Right lung (tissue), 5 donors: ENCODE results near the gene NAPA. TPM values are rescaled to one million over a fixed set of nuclear protein-coding genes. Genes with fewer than 3 reads are reported as not detected.

Experiments used
- DNase-seq, 2 donors: peaks; one replicate each; pipeline ENCODE4 v3.0.0-alpha.2; 2013
- polyA plus RNA-seq, 5 donors: library from polyadenylated mRNA; unstranded; fragments of 120-200 nt; gene quantifications; one replicate each; pipeline versions ENCODE4 v1.2.1 to v1.2.3, GENCODE V29; 2013; ENCODE audit warnings: inconsistent platforms in 1 of 5, low replicate concordance in 1 of 5; ENCODE audit not compliant: insufficient read length in 5 of 5, insufficient read depth in 1 of 5

The NAPA gene
- polyA plus RNA-seq, 5 donors, result 107 to 155 (median 119) TPM

DNA sequence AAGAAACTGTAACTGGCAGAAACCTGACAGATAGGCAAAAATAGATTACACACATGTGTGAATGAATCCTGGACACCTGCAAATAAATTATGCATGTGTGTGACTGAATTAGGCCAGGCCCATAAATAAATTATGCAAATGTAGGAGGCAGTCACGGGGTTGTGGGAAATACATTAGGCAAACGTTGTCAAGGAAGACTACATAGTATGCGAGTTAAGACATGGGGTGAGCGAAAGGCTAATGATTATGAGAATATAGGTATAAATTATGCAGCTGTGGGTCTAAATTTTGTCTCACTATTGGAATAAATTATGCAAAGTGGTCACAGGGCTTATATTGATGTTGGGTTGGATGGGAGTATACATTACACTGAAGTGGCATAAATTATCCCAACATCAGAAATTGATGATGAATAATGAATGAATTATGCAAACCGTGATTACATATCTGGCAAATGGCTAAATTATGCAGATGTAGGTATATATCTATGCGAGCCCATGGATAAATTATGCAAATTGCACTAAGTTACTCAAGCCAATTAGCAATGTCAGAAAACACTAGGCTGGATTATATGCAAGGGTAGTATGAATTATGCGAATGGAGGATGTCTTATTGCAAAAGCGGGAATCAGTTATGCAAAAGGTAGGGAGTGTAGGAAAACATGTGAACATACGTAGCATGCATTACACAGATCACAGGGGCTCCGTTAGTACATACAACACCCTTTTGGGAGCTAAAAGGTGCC is 50.0 kb downstream of the NAPA start:
- DNase-seq, result no peak

GRCh38 chr19:47461876-47462275 is 53.0 kb downstream of the NAPA start:
- DNase-seq, result no peak

DNA sequence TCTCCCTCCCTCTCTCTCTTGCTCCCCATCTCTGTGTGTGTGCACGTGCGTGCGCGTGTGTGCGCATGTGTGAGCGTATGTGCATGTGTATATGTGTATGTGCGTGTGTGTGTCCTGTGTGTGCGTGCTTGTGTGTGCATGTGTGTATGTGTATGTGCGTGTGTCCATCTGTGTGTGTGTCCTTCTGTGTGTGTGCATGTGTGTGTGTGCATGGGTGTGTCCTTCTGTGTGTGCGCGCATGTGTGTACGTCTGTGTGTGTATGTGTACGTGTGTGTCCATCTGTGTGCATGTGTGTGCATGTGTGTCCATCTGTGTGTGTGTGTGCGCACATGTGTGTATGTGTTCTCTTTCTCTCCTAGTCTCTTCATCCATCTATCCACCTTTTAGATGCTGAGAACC is 55.4 kb downstream of the NAPA start:
- no peak for DNase-seq

GRCh38 chr19:47458672-47459071 is 56.2 kb downstream of the NAPA start:
- no peak for DNase-seq

DNA sequence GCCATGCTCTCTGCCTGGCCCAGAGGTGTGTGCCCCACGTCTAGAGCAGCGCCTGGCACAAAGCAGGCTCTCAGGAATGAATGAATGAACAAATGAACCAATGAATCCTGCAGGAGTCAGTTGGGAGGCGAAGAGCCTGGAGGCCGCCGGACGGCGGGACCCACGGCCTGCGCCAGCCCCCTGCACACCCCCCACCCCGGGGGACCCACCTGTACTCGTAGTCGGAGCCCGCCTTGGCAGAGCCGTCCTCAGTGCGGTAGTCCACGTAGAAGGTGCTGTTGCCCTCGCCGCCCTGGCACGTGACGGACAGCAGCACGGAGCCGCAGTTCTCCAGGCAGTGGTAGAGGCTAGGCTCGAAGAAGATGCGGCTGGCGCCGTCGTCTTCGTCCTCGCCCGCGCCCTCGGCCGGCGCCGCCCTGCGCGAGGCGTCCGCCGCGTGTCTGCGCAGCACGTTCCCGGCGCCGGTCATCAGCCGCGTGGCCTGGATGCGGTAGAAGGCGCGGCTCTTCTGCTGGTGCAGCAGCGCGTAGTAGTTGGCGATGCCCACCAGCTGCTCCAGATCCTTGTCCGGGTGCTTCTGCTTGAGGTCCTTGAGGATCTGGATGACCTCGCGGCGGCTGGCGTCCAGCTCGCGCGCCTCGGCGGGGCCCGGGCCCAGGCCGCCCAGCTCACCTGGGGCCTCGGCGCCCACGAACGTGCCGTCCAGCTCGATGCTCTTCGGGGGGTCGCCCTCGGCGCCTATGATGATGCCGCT is 58.0 kb downstream of the NAPA start:
- DNase-seq, result no peak

GRCh38 chr19:47450478-47450877 is 64.4 kb downstream of the NAPA start:
- no peak for DNase-seq

DNA sequence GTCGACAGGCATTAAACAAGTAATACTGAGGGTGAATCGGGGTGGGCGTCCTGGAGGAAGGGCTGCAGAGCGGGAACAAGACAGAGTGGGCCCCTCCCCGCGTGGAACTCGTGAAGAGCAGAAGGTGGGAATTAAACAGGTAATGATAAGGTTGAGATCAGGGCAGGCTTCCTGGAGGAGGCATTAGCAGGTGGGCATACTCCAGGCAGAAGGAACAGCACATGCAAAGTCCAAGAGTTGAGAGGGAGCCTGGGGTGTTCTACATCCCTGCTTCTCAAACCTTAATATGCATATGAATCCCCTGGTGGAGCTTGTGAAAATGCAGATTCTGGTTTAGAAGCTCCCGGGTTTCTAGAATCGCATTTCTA is 66.5 kb downstream of the NAPA start:
- DNase-seq, result no peak

DNA sequence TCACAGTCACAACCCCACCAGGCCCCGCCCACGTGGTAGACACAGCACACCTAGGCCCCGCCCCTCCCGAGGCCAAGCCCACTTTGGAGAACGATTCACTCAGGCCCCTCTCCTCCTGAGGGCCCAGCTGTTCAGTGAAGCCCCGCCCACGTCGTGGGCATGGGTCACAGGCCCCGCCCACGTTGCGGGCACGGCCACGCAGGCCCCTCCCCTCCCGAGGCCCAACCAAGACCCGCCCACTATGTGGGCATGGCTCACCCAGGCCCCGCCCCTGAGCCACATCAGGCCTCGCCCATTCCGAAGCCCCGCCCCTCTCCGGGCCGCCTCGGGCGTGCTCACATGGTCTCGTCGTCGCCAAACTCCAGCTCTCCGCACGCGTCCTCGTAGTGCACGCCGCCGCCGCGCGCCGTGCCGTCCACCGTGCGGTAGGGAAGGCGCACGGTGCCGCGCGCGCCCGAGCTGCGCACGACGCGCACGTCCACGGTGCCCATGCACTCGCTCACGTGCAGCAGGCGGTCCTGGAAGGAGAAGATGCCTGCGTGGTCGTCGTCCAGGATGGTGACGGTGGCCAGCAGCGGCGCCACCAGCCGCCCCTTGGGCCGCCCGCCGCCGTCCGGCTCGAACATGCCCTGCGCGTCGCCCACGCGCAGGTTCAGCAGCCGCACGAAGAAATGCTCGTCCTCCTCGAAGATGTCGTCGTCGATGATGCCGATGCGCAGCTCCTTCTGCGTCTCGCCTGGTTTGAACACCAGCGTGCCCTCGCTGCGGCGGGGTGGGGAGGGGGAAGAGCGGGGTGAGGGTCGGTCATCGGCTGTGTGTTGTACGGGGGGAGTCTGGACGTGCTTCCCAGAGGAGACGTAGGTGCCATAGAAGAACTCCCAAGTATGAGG is 67.1 kb downstream of the NAPA start:
- no peak for DNase-seq

- DNase-seq, result no peak
These were observed 68.1 kb downstream of the NAPA start for GRCh38 chr19:47446534-47447469.

DNA sequence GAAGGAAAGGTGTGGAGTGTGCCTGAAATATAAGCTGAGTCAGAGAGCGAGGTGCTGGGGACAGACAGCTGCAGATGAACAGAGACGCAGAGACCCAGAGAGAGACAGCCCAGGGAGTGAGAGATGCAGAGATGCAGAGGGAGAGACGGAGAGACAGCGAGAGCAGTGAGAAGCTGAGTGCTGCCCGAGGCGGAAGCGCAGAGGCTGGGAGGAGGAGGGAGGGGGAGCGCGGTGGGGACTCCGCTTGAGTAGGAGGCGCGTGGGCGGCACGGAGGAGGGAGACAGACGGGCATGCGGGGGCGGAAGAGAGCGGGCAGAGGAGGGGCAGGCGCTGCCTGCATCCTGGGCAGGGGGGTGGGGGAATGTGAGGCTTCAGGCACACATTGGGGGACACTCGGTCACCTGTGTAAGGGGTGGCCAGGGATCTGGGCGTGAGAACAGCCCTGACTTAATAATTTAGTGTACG is 68.9 kb downstream of the NAPA start:
- no peak for DNase-seq

GRCh38 chr19:47445527-47445926 is 69.3 kb downstream of the NAPA start:
- DNase-seq, result no peak

DNA sequence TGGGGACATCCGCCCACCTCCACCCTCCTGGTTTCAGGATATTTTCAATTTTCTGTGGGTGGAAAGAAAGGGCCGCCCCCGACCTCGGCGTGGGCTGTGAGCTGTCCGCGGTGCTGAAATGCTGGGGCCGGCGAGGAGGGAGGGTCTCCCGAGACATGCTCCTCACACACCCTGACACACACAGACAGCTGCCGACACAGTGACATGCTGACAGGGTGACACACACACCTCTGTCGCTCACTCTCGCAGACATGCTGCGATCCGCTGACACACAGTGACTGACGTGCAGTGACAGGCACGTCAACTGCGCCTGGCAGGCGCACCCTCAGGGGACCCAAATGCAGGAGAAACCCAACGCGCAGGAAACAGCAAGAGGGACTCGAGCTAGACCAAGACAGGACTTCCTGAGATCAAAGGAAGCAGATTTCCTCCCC is 70.5 kb downstream of the NAPA start:
- DNase-seq, result no peak

DNA sequence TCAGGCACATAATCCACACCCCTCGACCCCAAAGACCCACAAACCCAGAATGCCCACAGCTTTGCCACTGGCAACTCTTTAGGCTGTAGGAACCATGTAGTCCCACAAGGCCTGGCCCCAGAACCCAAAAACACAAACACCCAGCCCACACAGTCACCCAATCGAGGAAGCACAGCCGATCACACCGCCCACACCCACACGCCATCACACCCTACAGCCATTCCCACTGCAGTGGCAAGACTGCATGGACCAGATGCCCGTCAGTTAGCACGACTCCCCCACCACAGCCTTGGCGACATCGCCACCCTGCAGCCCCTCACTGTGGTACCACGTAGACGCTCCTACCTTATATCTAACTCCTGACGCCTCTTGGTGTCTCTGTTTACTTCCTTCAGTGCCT is 71.5 kb downstream of the NAPA start:
- DNase-seq, result no peak

DNA sequence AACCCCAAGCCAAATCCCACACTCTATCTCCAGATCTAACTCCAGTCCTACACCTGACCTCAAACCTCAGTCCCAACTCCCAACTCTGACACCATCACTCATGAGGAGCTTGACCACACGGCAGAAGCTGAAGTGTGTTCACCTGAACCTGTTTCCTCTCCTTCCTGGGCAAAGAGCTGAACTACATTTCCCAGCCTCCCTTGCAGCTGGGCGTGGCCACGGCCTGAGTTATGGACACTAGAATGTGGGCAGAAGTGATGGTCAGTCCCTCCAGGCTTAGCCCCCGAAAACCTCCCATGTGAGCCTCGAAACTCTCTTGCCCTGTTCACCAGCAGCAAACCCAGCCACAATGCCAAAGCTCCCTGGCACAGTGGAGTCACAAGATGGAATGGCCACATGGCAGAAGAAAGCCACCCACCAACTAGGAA is 76.1 kb downstream of the NAPA start:
- no peak for DNase-seq

Other genes starting within 250 kb of the NAPA start
- gene INAFM1, start 240.2 kb downstream of the NAPA start, polyA plus RNA-seq, result 10 to 100 TPM in 3 of 5 donors, 1 to 10 TPM in 2; 7.1 to 17.1 (median 11.4) TPM
- 1 to 10 TPM; 1.2 to 5.8 (median 3.1) TPM for gene C5AR1, start 205.2 kb downstream of the NAPA start, polyA plus RNA-seq
- under 1 TPM; 0.38 to 0.63 (median 0.57) TPM for gene C5AR2, start 182.9 kb downstream of the NAPA start, polyA plus RNA-seq
- 10 to 100 TPM; 10.5 to 18.9 (median 14.3) TPM for gene DHX34, start 165.7 kb downstream of the NAPA start, polyA plus RNA-seq
- gene MEIS3, start 95.5 kb downstream of the NAPA start, polyA plus RNA-seq, result 10 to 100 TPM; 20.6 to 35.7 (median 27.4) TPM
- under 1 TPM in 4 of 5 donors, not detected in 1; 0.07 to 0.19 (median 0.15) TPM for gene SLC8A2, start 43.2 kb downstream of the NAPA start, polyA plus RNA-seq
- 10 to 100 TPM; 12.4 to 17.5 (median 13.5) TPM for gene KPTN, start 30.8 kb downstream of the NAPA start, polyA plus RNA-seq
- gene ZNF541, start 58.1 kb upstream of the NAPA start, polyA plus RNA-seq, result under 1 TPM; 0.14 to 0.55 (median 0.23) TPM
- 10 to 100 TPM; 11.7 to 17.2 (median 15.6) TPM for gene BICRA, start 94.1 kb upstream of the NAPA start, polyA plus RNA-seq
- gene EHD2, start 198.4 kb upstream of the NAPA start, polyA plus RNA-seq, result 100 to 1,000 TPM in 3 of 5 donors, 10 to 100 TPM in 2; 79.9 to 160 (median 107) TPM
- 100 to 1,000 TPM; 393 to 541 (median 463) TPM for gene NOP53, start 230.5 kb upstream of the NAPA start, polyA plus RNA-seq